Occipital lobe (tissue), 2 donors: Measurements from ENCODE around the gene PGPEP1. TPM values are rescaled to one million over a fixed set of nuclear protein-coding genes. Genes with fewer than 3 reads are reported as not detected.
"Not testable (repeated sequence)": the region's sequence is repeated elsewhere in the genome, so short reads cannot be mapped to it uniquely, and the experiment has no call there.

Experiments used
- DNase-seq: peaks from one replicate; lab custom pipeline; 2025; lab: John Stamatoyannopoulos, UW
- total RNA-seq: library from RNA; depleted of rRNA; stranded (reverse); fragments of >200 nt; gene quantifications from one replicate; pipeline ENCODE4 v1.2.3, GENCODE V29; 2014

Gene PGPEP1
- total RNA-seq, 1 donor from 2014 or later: 14.2 TPM

DNA sequence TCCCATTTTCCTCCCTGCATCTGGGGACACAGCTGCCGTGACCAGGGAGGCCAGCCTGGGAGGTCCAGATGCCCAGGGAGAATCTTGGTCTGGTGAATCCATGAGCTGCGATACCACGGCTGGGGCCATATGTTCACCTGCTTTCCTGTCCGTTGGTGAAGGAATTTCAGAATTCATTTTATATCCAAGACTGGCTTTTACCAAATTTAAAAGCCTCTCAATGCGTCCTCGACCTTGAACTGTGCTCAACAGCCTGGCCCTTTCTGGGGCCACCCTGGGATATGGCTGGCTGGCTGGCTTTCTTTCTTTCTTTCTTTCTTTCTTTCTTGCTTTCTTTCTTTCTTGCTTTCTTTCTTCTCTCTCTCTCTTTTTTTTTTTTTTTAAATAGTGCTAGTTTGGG is 23.4 kb downstream of the PGPEP1 start:
- no peak for DNase-seq

DNA sequence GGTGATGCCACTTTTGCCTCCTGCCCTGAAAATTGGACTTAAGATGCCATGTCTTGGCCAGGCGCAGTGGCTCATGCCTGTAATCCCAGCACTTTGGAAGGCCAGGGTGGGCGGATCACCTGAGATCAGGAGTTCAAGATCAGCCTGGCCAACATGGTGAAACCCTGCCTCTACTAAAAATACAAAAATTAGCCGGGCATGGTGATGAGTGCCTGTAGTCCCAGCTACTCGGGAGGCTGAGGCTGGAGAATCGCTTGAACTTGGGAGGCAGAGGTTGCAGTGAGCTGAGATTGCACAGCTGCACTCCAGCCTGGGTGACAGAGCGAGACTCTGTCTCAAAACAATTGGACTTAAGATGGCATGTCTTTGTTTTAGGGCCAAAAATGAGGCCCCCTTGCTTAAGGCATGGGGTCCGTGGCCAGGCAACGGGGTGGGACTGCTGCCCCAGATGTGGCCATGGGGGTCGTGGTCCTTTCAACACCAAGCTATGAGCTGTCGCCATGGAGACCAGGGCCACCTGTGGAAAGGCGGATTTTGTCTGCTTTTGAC is 24.0 kb downstream of the PGPEP1 start:
- DNase-seq: not testable (repeated sequence)

DNA sequence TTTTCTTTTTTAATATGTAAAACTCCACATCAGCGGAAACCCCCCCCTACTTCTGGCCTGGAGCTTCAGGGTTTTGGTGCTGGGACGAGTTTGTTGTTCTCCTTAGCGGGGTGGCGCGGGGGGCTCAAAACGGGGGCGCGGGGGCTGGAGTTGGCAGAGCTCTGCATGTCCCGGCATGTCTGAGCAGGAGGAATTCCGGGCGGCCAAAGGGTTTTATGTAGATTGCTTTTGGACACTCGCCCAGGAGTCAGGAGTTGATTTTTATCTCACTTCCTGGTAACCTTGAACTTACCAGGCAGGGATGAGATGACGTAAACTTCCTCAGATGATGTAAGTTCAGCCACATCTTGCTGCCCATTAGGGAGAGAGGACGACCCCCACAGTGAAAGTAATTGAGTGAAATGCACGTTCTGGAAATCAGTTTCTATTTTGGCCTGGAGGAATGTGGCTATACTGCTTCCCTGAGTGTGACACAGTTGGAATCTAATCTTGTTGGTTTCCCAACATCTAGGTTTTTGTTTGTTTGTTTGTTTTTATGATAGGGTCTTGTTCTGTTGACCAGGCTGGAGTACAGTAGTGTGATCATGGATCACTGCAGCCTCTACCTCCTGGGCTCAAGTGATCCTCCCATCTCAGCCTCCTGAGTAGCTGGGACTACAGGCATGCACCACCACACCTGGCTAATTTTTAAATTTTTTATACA is 24.6 kb downstream of the PGPEP1 start:
- no peak for DNase-seq

DNA sequence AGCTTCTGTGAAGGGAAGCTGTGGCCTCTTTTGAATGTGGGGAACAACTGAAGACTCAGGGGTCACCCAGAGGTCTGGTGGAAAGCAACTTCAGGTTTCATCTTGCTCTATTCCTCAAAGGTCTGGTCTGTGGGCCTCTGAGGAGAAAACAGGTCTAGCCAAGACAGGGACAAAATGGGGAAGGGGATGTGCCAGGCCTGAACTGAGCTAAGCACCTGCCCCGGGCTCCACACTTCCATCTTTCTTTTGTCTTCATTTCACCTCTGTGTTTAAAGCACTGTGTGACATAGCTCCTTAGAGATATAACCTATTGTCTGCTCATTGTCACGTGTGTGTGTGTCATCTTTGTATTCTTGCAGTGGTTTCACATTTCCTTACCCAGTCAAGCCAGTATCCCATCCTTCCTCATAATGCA is 25.6 kb downstream of the PGPEP1 start:
- DNase-seq: no peak

DNA sequence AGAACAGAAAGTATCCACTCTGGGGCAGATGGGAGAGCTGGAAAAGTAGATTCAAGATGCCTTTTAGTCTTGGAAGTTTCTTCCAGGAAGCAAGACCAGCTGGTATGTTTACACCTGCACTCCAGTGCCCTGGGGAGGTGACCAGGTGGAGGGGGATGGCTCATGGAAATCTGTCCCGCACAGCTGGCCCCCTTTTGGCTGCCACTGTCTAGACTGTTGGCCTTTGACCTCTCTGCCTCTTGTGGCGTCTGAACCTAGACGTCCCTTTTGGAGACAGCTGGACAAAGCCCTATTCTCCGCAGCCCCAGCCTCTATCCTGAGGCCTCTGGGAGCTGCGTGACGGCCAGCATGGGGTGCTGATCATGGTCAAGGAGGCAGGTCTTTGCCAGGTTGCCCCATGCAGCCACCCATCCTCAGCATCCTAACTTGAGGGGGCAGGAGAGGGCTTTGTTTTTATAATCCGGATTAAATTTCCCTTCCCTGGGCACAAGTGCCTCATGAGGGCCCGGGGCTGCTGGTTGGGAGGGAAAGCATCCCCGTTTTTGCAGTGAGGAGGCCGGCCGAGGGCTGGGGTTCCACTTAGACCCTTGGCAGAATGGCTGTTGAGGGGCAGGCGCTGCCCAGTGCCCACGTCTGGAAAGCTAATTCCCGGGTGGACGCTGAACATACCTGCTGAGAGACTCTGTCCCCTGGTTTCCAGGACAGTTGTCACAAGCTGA is 28.3 kb downstream of the PGPEP1 start:
- DNase-seq: no peak

DNA sequence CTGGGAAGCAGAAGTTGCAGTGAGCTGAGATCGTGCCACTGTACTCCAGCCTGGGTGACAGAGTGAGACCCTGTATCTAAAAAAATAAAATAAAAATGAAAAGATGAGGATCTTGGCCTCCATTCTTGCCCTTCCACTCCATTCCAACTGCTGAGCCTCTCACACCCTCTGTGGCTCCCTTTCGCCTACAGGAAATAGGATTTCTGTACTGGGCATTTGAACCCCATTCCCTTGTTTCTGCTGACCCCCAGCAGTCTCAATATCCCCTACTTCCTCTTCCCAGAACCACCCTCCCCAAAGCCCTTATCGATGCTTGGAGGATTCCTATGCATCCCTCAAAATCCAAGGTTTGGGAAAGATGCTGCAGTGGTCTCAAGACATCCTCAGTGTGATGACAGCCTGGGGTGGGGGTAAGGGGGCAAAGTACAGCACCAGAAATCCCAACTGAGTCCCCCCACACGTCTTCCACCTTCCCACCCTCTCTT is 33.1 kb downstream of the PGPEP1 start:
- no peak for DNase-seq

DNA sequence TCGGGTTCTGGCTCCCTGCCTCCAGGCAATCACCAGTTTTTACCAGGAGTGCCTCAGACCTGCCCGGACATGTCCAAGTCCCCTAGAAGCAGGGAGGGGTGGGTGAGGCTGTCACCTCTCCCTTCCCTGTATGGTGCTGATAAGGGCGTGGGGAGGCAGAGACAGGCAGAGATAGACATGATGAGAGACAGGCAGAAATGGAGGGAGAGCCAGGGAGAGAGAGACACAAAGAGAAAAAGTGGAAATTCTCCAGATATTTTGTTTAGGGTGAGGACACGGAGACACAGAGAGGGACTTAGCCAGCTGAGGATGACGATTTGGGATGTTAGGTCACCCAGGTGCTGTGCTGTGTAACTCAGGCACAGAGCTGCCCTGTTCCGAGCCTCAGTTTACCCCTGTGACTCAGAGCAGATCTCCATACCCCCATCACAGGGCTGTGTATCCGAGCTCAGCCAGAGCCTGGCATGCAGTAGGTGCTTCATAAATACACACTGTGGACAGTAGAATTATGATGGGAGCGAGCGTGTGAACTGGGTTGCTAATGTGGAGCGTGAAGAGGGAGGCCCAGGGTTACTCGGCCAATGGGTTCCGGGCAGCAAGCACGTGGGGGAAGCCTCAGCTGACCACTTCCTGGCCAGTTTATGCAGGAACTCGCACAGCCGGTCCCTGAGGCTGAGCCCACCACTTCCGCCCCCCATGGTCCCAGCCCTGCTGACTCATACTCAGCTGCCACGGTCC is 33.7 kb downstream of the PGPEP1 start:
- peak; percentile 75 for DNase-seq

DNA sequence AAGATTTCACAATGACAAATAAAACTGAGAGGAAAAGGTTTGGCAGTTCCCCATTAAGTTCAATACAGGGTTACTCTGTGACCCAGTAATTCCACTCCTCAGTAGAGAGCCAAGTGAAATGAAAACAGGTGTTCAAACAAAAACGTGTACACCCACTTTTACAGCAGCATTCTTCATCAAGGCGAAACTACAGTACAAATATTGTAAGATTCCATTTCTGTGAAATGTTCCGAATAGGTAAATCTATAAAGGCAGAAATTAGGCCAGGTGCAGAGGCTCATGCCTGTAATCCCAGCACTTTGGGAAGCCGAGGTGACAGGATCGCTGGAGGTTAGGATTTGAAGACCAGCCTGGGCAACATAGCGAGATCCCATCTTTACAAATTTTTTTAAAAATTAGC is 36.6 kb downstream of the PGPEP1 start:
- no peak for DNase-seq

DNA sequence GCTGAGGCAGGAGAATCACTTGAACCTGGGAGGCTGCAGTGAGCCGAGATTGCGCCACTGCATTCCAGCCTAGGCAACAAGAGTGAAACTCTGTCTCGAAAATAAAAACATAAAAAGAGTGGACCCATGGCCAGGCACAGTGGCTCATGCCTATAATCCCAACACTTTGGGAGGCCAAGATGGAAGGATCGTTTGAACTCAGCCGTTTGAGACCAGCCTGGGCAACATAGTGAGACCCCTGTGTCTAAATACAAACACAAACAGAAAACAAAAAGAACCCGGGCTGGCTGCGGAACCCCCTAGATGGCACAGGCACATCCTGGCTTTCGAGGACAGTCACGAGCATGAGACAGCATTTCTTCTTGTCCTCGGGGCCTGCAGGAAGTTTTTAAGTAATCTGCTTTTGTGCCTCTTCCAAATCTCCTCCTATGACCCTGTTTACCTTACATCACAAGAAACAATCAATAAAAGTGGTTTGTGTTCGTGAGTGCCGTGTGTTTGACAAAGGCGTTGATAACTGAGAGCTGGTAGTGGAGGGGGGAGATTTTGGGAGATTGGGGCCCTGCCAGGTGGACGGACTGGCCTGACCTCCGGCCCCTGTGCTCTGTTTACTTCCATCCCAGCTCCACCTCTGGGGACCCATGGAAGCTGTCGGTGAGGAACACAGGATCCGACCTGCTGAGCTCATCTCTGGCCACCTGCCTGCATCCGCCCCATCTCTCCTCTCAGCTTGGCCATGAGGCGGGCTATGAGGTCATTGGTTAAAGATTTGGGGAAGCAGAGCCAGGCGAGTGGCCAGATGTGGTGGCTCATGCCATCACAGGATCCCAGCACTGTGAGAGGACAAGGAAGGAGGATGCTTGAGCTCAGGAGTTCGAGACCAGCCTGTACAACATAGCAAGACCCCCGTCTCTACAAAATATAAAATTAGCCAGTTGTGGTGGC is 39.7 kb downstream of the PGPEP1 start:
- no peak for DNase-seq

DNA sequence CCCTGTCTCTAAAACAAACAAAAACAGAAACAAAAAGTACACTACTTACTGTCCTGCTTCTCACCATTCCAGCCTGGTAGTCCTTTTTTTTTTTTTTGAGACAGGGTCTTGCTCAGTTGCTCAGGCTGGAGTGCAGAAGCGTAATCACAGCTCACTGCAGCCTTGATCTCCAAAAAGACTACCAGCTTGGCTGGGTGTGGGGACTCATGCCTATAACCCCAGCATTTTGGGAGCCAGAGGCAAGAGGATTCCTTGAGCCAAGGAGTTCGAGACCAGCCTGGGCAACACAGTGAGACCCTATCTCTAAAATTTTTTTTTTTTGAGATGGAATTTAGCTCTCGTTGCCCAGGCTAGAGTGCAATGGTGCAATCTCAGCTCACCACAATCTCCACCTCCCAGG is 40.4 kb downstream of the PGPEP1 start:
- DNase-seq: no peak

DNA sequence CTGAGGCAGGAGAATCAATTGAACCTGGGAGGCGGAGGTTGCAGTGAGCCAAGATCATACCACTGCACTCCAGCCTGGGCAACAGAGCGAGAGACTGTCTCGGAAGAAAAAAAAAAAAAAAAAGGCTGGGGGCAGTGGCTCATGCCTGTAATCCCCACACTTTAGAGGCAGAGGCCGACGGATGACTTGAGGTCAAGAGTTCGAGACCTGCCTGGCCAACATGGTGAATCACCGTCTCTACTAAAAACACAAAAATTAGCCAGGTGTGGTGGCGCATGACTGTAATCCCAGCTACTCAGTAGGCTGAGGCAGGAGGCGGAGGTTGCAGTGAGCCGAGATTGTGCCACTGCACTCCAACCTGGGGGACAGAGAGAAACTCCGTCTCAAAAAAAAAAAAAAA is 43.2 kb downstream of the PGPEP1 start:
- DNase-seq: not testable (repeated sequence)

DNA sequence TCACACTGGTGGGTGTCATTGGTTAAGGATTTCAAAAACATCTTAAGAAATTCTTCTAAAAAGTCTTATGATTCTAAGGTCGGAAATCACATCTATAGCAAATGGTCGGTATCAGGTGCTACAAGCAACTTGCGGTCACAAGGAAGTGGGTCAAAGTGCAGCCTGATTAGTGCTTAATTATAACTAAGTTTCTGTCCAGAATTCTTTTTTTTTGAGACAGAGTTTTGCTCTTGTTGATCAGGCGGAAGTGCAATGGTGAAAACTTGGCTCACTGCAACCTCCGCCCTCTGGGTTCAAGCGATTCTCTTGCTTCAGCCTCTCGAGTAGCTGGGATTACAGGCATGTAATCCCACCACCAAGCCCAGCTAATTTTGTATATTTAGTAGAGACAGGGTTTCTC is 44.4 kb downstream of the PGPEP1 start:
- DNase-seq: no peak

DNA sequence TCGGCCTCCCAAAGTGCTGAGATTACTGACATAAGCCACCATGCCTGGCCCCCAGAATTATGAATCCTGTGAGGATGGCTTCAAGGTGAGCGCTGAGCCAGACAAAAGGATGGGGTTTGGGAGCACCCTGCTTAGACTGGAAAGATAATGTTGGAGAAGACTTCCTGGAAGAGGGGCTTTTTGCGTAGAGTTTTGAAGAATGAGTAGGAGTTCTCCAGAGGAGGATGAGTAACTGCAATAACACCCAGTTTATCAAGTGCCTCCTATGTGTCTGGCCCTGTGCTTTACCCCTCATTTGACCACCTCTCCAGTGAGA is 44.9 kb downstream of the PGPEP1 start:
- no peak for DNase-seq

DNA sequence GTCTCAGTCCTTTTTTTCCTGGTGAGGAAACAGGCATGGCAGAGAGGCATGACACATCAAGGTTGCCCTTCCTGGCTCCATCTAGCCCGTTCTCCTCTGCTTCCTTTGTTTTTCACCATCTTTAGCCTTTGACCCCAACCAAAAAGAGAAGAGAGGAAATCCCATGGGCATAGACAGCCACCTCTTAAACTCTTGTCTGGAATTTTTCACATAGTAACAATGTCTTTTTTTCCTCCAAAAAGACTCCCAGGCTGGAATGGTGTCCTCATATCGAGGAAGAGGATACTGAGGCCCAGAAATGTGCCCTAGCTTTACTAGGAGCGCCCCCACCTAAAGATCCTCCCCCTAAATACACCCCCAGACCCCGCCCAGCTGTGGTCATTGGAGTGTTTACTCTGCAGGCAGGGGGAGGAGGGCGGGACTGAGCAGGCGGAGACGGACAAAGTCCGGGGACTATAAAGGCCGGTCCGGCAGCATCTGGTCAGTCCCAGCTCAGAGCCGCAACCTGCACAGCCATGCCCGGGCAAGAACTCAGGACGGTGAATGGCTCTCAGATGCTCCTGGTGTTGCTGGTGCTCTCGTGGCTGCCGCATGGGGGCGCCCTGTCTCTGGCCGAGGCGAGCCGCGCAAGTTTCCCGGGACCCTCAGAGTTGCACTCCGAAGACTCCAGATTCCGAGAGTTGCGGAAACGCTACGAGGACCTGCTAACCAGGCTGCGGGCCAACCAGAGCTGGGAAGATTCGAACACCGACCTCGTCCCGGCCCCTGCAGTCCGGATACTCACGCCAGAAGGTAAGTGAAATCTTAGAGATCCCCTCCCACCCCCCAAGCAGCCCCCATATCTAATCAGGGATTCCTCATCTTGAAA is 45.5 kb downstream of the PGPEP1 start, which contains the start of gene GDF15:
Gene GDF15, plus strand, starts transcription at position 484 of the 868 bp plus-strand sequence. Its CDS starts 32 bp downstream, at position 516.
- no peak for DNase-seq

DNA sequence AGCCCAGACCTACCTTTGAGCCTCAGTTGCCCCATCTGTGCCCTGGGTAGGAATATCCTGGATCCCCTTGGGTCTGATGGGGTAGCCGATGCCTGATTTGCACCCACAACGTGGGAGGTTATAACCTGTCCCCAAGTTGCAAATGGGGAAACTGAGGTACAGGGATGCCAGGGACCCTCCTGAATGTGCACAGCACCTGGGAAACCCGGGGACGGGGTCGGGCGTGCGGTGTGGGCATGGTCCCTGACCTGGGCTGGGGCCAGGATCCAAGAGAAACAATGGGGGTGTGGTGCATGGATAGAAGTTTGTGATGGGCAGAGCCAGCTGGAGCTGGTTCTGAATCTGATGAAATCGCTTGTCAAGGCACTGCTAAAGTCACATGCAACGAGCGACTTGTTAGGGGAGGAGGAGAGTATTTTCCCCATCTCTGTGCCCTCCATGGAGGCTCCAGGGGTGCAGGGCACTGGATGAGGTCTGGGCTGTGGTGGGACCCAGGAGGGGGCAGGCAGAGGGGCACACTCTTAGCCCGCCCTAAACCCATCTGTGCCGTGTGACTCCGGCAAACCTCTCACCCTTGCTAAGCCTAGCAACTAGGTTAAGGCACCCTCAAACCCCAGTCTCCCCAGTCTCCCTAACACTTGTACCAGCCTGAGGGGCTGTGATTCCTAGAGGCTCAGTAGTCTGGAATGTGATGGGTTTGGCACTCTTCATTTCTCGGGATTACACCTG is 46.3 kb downstream of the PGPEP1 start:
- DNase-seq: no peak

DNA sequence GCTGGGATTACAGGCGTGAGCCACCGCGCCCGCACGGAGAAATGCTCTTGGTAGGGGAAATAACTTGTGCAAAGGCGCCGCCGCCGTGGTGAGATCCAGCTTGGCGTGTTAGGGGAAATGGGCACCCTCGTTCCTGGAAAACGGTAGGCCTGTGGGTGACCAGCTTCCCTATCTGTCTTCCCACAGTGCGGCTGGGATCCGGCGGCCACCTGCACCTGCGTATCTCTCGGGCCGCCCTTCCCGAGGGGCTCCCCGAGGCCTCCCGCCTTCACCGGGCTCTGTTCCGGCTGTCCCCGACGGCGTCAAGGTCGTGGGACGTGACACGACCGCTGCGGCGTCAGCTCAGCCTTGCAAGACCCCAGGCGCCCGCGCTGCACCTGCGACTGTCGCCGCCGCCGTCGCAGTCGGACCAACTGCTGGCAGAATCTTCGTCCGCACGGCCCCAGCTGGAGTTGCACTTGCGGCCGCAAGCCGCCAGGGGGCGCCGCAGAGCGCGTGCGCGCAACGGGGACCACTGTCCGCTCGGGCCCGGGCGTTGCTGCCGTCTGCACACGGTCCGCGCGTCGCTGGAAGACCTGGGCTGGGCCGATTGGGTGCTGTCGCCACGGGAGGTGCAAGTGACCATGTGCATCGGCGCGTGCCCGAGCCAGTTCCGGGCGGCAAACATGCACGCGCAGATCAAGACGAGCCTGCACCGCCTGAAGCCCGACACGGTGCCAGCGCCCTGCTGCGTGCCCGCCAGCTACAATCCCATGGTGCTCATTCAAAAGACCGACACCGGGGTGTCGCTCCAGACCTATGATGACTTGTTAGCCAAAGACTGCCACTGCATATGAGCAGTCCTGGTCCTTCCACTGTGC is 47.9 kb downstream of the PGPEP1 start:
- DNase-seq: peak; percentile 57

DNA sequence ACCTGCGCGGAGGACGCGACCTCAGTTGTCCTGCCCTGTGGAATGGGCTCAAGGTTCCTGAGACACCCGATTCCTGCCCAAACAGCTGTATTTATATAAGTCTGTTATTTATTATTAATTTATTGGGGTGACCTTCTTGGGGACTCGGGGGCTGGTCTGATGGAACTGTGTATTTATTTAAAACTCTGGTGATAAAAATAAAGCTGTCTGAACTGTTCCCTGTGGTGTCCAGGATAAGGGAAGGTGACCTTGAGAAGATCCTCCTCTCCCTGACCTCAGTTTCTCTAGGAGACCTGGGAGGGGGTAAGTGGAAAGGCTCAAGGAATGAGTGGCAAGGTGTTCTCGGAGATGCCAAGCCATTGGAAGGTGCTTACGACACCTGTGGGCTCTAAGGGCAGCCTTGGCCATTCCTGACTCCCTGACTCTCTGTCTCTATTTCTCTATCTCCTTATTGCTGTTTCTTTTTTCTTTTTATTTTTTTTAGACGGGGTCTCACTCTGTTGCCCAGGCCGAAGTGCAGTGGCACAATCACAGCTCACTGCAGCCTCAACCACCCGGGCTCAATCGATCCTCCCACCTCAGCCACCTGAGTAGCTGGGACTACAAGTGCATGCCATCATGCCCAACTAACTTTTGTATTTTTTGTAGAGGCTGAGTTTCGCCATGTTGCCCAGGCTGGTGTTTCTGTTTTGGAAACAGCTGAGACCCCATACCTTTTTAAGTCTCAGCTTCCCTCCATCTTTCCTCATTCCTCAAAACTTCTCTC is 48.7 kb downstream of the PGPEP1 start:
- no peak for DNase-seq

DNA sequence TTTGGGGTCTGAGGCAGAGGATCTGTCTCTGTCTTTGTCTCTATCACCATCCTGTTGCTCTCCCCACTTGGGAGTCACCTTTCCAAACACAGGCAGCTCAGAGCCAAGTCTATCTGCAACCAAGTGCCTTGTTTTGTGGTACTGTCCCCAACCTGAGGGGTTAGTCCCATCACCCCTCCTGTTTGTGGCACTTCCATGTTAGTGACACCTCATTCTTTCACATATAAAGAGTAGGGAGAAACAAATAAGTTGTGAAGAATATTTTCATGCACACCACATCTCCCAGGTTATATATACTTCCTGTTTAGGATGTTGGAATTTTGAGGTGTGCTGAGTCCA is 49.3 kb downstream of the PGPEP1 start:
- no peak for DNase-seq
